Adrenal gland (tissue), 12 donors: ENCODE data around the gene APBA2. TPM values are rescaled to one million over a fixed set of nuclear protein-coding genes. Genes with fewer than 3 reads are reported as not detected.

Experiments used
- DNase-seq, 7 donors: peaks; one replicate each; pipeline ENCODE4 v3.0.0-alpha.2; 2019 to 2020
- H3K27ac ChIP-seq, 5 donors: fragments of 200-600 bp; sonication (generic) in 4 of 5; 1 replicate in 3 of 5; 2 replicates in 2 of 5; pipeline versions ENCODE4 v1.5.1 to v1.8.0; 2016 to 2020; ENCODE audit warnings: mild to moderate bottlenecking in 1 of 5
- H3K27me3 ChIP-seq: fragments of 200-600 bp; 2 replicates; pipeline ENCODE4 v1.8.0; 2021
- H3K36me3 ChIP-seq, 2 donors: fragments of 200-600 bp; replicated peaks in 1 of 2; 1 replicate in 1 of 2; 2 replicates in 1 of 2; pipeline versions ENCODE4 v1.5.1 to v1.8.0; 2018 to 2022
- H3K4me1 ChIP-seq, 2 donors: fragments of 200-600 bp; replicated peaks in 1 of 2; 1 replicate in 1 of 2; 2 replicates in 1 of 2; pipeline versions ENCODE4 v1.5.1 to v1.8.0; 2018 to 2021
- H3K4me3 ChIP-seq, 4 donors: fragments of 200-600 bp; sonication (generic) in 3 of 4; one replicate each; pipeline ENCODE4 v1.5.1; 2016 to 2018
- H3K9me3 ChIP-seq, 3 donors: fragments of 200-600 bp; sonication (generic) in 1 of 3; replicated peaks in 1 of 3; 1 replicate in 2 of 3; 2 replicates in 1 of 3; pipeline versions ENCODE4 v1.5.1 to v1.8.0; 2016 to 2021
- POLR2A ChIP-seq, 2 donors: fragments of 450-650 bp; IDR thresholded peaks; one replicate each; pipeline ENCODE4 v1.6.1; 2017; ENCODE audit warnings: antibody characterized with exemption in 2 of 2, mild to moderate bottlenecking in 2 of 2, moderate library complexity in 1 of 2
- WGBS, 4 donors: extraction: QIAGEN DNeasy Blood & Tissue Kit in 2 of 4; methylation state at CpG; one replicate each; pipeline versions ENCODE4 v1.1.5 to v1.1.7; 2013 to 2017; 5-methylcytosine and 5-hydroxymethylcytosine counted together
- intact Hi-C, 2 donors: fragments of 100-400 bp; cut with DNase I; formaldehyde crosslinking; loops; one replicate each; pipeline versions ENCODE4 v1.14.1 to v1.15.0; 2022 to 2023
- polyA plus RNA-seq, 3 donors: library from polyadenylated mRNA; stranded (reverse); fragments of 200-250 nt in 2 of 3; fragments of 350-450 nt in 1 of 3; fragmentation: Illumina TruSeq in 1 of 3; extraction: RNeasy Lipid Tissue Mini Kit (QIAGEN cat#74804) in 1 of 3; gene quantifications; one replicate each; pipeline ENCODE4 v1.2.3, GENCODE V29; 2013 to 2014
- total RNA-seq, 9 donors: library from RNA; depleted of rRNA in 4 of 9; stranded (reverse); fragments of >200 nt in 4 of 9; fragments of 120-200 nt in 1 of 9; fragmentation: NEBNext Ultra II Directional in 1 of 9; extraction: Animal tissue kit (Norgen Biotek cat#: 25700) in 1 of 9; gene quantifications; one replicate each; pipeline versions ENCODE4 v1.1.0 to v1.2.4, GENCODE V29; 2013 to 2023
- TF ChIP-seq, protein P1 (sequence below), 6 experiments: fragments of 450-650 bp in 4 of 6; fragments of 200-600 bp in 2 of 6; sonication (generic) in 1 of 6; IDR thresholded peaks; 1 replicate in 5 of 6; 2 replicates in 1 of 6; pipeline versions ENCODE4 v1.5.1 to v1.8.0; 2016 to 2021; ENCODE audit warnings: antibody characterized with exemption in 6 of 6, mild to moderate bottlenecking in 2 of 6, moderate library complexity in 1 of 6
- donor health status: healthy with polysubstance abuse.
- donor health status: Bipolar disorder and iron deficiency.
- donor health status: DM: yes; HTN: yes; CAD: no.
- donor health status: DM: no; HTN: no; CAD: no.
- donor health status: DM: no; HTN: no; CAD: no.
- donor health status: DM: yes; HTN: yes; CAD: no.

APBA2 gene
- total and polyA plus RNA-seq, 12 donors, result 2.1 to 13.2 (median 4.7) TPM

DNA sequence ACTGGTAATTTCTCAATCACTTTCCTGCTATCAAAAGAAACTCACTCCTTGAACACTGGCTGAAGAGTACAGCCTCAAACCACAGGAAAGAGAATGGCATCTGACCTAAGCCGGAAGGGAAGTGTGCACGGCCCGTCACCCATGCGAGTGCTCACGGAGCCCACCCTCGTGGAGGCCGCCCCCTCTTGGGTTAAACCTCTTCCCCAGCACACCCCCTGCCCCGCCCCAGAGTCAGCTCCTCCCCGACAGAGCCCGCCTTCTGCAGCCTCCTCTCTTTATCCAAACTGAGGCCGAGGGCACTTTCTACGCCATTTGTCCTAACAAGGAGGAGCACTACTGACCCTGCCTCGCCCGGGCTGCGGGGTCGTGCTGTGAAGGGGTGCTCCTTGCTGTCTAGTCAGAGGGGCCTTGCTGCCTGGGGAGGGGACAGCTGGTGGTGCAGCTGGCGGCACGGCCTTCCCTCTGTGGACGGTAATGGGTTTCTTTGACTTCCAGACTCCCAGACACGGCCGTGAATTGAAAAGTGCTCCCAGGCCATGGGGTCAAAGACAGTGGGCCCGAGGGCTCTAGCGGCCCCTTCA is 246.2 kb downstream of the APBA2 start:
- 50 to 84% (median 66%) methylated on average over 6 to 23 of the region's 23 CpGs for WGBS, 4 donors
- no peak overlapping the region for H3K27ac ChIP-seq
- no peak for TF ChIP-seq POLR2A (IDR thresholded peaks at IDR 0.05)
- TF ChIP-seq, protein P1, sequence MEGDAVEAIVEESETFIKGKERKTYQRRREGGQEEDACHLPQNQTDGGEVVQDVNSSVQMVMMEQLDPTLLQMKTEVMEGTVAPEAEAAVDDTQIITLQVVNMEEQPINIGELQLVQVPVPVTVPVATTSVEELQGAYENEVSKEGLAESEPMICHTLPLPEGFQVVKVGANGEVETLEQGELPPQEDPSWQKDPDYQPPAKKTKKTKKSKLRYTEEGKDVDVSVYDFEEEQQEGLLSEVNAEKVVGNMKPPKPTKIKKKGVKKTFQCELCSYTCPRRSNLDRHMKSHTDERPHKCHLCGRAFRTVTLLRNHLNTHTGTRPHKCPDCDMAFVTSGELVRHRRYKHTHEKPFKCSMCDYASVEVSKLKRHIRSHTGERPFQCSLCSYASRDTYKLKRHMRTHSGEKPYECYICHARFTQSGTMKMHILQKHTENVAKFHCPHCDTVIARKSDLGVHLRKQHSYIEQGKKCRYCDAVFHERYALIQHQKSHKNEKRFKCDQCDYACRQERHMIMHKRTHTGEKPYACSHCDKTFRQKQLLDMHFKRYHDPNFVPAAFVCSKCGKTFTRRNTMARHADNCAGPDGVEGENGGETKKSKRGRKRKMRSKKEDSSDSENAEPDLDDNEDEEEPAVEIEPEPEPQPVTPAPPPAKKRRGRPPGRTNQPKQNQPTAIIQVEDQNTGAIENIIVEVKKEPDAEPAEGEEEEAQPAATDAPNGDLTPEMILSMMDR (IDR thresholded peaks at IDR 0.05), result no peak
- H3K36me3 ChIP-seq, result no peaks in the 10 kb centered on the region
- intact Hi-C loops, result no loop called here
- DNase-seq, result peak in 1 of 7 donors; percentile 1
- no peaks in the 10 kb centered on the region for H3K9me3 ChIP-seq
- no peaks in the 10 kb centered on the region for H3K4me1 ChIP-seq
- H3K4me3 ChIP-seq, result no peak overlapping the region
- H3K27me3 ChIP-seq, result no peaks in the 10 kb centered on the region

DNA sequence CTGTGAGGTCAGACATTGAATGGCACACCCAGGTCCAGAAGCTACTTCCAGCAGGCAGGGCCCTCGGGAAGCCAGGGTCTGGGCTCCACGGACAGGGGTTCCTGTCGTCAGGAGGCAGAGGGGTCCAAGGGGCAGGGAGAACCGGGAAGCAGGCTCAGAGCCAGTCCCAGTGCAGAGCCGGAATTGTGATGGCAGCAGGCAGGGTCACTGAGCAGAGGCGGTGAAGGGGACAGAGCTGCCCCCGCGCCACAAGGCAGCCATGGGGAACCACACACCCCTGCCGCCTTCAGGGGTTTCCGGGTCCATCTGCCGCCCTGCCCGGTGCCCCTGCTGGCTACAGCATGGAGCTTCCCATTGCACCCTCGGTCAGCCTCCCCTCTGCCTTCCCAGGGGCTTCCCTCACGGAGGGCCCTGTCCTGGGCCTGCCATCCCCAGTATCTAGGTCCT is 247.0 kb downstream of the APBA2 start:
- Histone ChIP-seq H3K4me1 (no peaks in the 10 kb centered on the region), H3K9me3 (no peaks in the 10 kb centered on the region), H3K27ac (no peak overlapping the region), H3K27me3 (no peaks in the 10 kb centered on the region), H3K4me3 (no peak overlapping the region), H3K36me3 (no peaks in the 10 kb centered on the region)
- TF ChIP-seq, protein P1 (IDR thresholded peaks at IDR 0.05), result no peak
- TF ChIP-seq POLR2A (IDR thresholded peaks at IDR 0.05), result no peak
- intact Hi-C loops, result no loop called here
- peak in 1 of 7 donors; percentile 7 for DNase-seq
- WGBS, 4 donors, result 66 to 91% (median 81%) methylated on average over 10 to 14 of the region's 14 CpGs

DNA sequence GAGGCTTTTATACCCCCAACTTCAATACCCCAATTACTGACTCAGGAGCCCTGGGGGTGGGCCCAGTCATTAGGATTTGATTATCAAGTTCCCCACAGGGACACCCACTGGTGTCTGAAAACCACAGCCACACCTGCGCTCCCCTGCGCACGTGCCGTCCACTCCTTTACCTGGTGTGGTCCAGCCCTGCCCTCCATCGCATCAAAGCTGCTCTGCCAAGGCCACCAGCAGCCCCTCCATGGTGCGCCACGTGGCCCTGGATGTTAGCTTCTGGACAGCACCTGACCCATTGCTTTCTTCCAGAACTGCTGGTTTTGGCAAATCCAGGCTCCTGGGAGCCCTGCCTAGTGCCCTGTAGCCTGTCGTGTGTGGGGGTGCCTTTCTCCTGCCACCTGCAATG is 247.5 kb downstream of the APBA2 start:
- no peak for DNase-seq
- no peak overlapping the region for H3K27ac ChIP-seq
- H3K27me3 ChIP-seq, result no peaks in the 10 kb centered on the region
- H3K4me3 ChIP-seq, result no peak overlapping the region
- H3K36me3 ChIP-seq, result no peaks in the 10 kb centered on the region
- intact Hi-C loops, result no loop called here
- H3K9me3 ChIP-seq, result no peaks in the 10 kb centered on the region
- H3K4me1 ChIP-seq, result no peaks in the 10 kb centered on the region
- TF ChIP-seq, protein P1 (IDR thresholded peaks at IDR 0.05), result no peak
- no peak for TF ChIP-seq POLR2A (IDR thresholded peaks at IDR 0.05)
- WGBS, 4 donors, result 70 to 98% (median 78%) methylated on average over 5 to 8 of the region's 8 CpGs

DNA sequence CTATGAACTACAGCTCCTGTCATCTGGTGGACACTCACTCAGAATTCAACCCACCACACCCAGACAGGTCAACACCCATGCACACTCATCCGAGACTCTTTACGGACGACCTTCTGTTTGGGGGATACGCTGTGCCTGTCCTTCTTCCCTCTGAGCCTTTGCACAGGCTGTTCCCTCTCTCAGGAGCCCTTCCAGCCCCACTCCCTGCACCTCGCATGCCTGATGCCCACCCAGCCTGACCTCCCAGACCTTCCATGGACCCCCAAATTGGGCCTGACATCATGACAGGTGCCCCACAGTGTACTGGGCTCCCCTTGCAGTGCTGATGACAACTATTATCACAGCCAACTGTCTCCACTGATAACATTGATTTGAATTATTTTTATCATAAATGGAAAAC is 248.0 kb downstream of the APBA2 start:
- Histone ChIP-seq H3K27me3 (no peaks in the 10 kb centered on the region), H3K4me1 (no peaks in the 10 kb centered on the region), H3K27ac (no peak overlapping the region), H3K4me3 (no peak overlapping the region), H3K36me3 (no peaks in the 10 kb centered on the region), H3K9me3 (no peaks in the 10 kb centered on the region)
- 90 to 95% (median 92%) methylated on average over 5 of the region's 5 CpGs for WGBS, 4 donors
- DNase-seq, result no peak
- no peak for TF ChIP-seq POLR2A (IDR thresholded peaks at IDR 0.05)
- TF ChIP-seq, protein P1 (IDR thresholded peaks at IDR 0.05), result no peak
- intact Hi-C loops, result no loop called here
